DMS53 (cell line): Measurements from ENCODE around the gene KNDC1.
"Not testable (repeated sequence)": the region's sequence is repeated elsewhere in the genome, so short reads cannot be mapped to it uniquely, and the experiment has no call there.

Experiments
- DNase-seq: peaks from one replicate; lab custom pipeline; 2025; lab: John Stamatoyannopoulos, UW

KNDC1 gene

DNA sequence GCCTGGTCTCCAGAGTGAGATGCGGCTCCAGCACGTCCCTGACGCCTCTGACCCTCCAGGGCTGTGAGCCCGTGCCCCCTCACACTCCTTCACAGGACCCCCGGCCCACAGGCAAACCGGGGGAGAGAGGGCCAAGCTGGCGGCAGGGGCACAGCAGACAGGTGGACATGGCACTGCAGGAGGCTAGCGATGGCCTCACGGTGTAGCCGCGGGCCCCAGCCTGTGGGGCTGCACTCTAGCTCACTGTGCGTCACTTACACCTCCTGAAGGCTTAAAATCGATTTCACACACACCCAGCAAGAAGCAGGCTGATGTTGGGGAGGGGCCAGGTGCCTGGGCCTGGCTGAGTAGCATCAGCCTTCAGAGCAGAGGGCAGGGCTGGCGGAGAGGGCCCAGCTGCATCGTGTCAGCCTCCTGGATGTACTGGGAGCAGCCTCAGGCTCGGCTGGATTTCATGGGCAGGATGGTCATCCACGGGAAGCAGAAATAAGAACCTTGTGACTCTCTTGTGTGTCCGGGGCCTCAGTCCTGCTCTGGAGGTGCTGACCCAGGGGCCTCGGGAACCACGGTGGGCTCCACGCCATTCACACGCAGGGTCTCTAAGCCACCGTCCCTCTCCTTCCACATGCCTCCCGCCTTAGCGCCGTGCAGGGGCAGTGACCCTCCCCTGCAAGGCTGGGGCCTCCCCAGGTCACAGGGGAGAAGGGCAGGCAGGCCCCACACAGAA, 19.4 kb upstream of the KNDC1 start:
- DNase-seq = no peak

DNA sequence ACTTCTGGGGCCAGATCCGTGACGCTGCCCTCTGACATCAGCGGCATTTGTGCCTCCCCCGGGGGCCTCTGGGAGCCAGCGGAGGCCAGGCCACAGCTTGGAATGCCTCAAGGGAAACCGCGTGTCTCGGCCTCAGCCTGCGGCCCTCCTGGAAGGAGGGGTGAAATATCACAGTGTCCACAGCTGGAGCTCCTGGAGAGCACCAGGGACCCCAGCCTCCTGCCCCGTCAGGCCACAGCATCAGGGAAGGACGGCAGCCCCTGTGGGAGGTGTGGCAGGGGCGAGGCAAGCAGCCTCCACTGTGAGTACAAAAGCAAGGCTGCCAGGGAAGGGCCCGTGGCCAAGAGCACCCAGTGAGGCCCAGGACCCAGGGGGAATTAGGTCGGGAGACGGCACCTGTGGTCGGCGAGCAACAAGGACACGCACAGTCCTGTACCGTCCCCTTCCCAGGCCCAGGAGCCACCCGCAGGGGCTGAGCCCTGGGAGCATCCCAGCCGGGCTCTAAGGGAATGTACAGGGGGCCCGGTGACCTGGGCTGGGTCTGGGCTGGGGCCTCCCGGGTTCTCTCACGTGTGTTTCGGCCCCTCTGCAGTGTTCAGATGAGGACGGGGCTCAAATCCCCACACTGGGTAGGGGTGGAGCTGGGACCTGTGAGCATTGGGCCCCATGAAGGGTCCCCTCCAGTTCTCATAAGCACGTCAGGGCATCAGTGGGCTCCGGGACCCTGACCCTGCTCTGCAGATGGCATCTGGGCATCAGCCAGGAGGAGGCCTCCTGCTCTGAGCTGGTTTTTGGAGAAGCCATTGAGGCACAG, 18.7 kb upstream of the KNDC1 start:
- no peak for DNase-seq

DNA sequence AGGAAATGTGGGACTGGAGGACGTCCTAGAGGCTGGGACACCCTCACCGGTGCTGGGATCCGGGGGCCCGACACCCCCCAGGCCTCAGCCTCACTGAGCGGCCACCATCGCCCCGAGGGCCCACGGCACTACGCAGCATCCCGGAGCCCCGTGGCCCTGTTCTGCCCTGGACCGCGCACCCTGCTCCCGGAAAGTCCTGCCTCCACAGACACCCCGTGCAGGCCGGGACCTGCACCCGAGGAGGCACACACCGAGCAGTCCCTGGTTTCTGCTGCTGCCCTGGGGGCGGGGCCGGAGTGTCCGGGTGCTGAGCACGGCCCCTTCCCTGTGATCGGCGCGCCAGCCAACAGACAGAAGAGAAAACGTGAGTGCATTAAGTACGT, 18.1 kb upstream of the KNDC1 start:
- no peak for DNase-seq

DNA sequence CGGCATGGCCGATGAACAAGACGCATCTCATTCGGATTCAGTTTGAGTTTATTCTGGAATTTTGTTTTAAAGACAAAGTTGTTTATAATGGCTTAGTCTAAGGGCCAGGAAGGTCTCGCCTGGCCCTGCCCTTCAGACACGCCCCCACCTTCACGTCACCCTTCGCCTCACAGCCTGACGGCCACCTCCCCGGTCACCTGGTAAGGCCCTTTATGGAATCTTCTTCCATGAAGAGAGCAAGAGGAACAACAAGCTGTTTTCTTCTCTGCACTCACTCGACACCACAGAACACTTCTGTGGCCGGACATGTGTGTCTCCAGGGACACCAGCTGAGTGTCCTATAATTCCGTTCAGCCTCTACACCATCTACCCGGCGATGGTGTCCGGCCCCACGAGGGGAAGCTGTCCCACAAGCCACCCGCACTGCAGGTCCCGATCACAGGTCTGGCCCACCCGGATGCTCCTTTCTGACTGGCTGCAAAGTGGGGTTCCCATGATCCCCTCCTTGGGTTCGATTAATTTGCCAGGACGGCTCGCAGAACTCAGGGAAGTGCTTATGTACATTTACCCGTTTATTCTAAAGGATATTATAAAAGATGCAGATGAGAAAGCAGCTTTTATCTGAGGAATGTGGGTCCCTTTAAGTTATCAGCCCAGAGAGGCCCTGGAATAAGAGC, 17.4 kb upstream of the KNDC1 start:
- DNase-seq = no peak

DNA sequence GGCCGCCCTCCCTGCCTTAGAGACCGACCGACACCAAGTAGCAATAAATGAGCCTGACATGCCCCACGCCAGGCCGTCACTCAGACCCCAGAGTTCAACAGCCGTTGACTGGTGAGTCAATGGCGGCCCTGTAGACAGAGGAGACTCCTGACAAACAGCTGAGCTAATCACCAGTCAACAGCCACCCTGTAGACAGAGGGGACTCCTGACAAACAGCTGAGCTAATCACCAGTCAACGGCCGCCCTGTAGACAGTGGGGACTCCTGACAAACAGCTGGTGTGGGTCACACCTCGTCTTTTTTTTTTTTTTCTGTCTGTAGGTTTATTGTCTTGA, 16.9 kb upstream of the KNDC1 start:
- no peak for DNase-seq

DNA sequence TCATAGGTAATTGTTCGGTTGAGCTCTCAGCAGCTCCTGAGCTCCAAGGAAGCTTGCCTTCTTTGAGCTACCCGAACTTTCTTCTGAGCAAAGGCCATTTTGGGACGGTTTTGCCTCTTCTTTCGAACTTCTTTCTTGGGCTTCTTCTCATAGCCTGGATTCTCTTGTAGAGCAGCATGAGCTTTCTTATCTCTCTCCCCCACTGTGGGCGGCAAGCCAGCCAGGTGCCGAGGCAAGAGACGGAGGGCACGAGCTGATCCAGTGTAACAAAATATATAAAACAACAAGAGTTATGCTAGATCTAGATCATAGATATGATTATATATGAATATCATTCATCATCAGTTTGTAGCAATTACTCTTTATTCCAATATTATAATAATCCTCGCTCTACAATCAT, 16.5 kb upstream of the KNDC1 start:
- no peak for DNase-seq

DNA sequence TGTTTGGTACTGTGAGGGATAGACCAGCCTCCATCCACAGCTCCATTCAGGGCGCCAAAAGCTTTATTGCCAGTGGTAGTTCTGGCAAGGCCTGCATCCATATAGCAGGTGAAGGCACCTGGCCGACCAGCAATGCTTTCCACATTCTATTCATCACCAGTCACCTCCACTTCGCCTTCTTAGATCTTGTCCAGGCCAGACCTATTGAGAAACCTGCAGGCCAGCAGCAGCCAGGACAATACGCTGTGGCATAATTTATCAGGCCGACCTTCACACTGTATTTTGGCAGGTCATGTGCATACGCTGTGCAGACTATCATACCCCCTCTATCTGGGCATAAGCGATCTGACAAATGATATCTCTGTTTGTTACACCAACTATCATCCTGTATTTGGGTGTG, 15.2 kb upstream of the KNDC1 start:
- no peak for DNase-seq

DNA sequence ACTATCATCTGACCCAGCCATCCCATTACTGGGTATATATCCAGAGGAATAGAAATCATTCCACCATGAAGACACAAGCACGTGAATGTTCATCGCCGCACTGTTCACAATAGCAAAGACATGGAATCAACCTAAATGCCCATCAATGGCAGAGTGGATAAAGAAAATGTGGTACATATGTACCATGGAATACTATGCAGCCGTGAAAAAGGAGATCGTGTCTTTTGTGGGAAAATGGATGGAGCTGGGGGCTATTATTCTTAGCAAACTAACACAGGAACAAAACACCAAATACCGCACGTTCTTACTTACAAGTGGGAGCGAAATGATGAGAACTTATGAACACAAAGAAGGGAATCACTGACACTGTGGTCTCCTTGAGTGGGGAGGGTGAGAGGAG, 9.8 kb upstream of the KNDC1 start:
- no peak for DNase-seq

DNA sequence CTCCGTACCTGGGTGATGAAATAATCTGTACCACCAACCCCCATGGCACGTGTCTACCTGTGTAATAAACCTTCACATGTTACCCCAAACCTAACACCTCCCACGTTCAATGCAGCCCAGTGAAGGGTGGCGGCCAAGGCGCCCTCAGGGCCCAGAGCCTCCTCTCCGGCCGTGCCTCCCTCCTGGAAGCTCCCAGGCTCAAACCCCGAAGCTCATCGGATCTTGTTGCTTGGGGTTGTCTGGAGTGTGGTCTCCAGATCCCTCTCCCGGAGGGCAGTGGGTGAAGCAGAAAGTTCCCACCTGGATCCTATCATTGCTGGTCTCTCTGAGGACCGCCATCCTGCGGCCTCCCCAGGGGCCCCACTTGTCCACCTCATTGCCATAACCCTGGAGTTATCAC, 9.4 kb upstream of the KNDC1 start:
- DNase-seq = no peak

DNA sequence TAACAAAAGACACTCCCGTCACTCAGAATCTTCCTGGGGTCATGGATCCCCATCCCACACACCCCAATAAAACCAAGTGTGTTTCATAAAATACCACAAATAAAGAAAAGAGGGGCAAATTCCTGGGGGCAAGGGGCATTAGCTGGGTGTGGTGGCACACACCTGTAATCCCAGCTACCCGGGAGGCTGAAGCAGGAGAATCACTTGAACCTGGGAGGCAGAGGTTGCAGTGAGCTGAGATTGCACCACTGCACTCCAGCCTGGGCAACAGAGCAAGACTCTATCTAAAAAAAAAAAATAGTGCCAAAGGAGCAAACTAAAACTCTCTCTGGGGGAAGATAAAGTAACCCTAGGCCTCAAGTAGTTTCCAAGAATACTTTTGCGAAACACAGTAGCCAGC, 8.9 kb upstream of the KNDC1 start:
- not testable (repeated sequence) for DNase-seq

DNA sequence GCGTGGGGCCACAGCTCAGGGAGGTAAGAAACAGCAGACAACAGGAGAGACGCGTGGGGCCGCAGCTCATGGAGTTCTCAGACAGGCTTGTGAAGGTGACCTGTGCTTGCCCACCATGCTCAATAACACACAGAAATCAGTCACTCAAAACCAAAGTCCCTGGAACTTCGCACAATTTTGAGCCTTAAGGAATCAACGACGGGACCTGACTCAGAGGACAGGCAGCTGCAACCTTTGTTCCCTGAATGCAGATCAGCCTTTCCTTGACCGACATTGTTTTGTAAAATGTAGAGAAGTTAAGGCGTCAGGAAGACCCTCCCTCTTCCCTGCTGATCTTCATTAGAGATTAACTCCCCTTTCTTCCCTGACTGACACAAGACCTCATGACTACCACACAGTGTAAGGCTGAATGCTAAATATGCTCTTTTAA, 8.5 kb upstream of the KNDC1 start:
- no peak for DNase-seq

DNA sequence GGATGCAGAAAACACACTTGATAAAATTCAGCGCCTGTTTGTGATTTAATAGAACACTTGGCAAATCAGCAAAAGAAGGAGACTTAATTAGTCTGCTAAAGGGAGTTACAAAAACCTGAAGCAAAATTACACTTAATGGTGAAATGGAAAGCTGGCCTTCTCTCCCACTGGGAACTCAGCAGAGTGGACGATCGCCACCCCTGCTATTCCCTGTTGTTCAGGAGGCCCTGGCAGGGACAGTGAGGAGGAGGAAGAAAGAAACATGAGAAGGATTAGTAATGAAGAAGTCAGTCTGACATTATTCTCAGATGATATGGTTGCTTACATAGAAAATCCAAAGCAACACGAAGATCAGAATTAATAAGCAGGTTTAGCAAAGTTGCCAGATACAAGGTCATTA, 5.6 kb upstream of the KNDC1 start:
- DNase-seq = no peak

DNA sequence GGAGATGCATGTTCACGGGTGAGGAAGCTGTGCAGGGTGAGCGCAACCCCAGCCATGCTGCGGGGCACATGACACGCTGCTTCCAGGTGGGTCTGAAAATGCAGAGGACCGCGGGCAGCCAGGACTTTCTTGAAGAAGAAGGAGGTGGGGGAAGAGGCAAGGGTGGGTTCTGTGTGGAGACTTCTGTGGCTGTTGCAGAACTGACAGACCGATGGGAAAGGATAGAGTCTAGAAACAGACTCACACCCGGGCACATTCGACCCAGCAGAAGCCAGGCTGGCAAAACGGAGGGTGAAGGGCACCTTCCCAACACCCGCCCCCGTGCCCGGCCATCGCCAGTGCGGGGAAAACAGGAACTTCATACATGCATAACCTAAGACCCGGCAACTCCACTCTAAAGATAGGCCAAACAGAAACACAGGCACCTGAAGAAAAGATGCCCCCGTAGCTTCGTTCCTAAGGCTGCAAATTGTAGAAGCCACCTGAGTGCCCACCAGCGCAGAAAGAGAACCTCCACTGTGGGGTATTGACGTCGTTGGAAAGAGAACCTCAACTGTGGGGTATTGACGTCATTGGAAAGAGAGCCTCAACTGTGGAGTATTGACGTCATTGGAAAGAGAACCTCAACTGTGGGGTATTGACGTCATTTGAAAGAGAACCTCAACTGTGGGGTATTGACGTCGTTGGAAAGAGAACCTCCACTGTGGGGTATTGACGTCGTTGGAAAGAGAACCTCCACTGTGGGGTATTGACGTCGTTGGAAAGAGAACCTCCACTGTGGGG, 4.8 kb upstream of the KNDC1 start:
- no peak for DNase-seq

DNA sequence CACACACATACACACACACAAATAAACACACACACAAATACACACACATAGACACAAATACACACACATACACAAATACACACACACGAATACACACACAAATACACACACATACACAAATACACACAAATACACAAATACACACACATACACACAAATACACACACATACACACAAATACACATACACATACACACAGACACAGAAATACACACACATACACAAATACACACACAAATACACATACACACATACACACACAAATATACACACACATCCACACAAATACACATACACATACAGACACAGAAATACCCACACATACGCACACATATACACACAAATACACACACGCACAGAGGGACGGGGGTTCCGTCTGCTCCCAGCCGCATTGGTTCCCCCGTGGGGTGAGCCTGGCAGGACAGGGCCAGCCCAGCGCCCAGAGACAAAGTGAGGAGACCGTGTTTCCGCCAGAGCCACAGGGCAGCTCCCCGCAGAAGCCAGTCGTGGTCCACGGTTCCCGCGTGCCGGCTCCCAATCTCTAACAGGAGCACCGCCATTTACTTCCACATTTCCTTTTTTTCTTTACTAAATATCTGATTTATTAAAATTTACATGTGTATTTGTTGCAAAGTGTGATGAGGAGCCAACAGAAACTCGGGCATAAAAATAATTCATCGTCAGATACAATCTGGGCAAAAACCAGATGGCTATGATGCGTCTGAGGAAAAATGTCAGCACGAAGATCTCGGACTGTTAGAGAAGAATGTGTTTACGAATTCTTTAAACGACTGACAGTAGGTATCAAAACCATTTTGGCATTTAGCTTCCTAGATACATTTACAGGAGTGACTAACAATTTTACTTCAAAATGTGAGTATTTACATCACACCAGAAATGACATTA, 3.1 kb upstream of the KNDC1 start:
- no peak for DNase-seq

DNA sequence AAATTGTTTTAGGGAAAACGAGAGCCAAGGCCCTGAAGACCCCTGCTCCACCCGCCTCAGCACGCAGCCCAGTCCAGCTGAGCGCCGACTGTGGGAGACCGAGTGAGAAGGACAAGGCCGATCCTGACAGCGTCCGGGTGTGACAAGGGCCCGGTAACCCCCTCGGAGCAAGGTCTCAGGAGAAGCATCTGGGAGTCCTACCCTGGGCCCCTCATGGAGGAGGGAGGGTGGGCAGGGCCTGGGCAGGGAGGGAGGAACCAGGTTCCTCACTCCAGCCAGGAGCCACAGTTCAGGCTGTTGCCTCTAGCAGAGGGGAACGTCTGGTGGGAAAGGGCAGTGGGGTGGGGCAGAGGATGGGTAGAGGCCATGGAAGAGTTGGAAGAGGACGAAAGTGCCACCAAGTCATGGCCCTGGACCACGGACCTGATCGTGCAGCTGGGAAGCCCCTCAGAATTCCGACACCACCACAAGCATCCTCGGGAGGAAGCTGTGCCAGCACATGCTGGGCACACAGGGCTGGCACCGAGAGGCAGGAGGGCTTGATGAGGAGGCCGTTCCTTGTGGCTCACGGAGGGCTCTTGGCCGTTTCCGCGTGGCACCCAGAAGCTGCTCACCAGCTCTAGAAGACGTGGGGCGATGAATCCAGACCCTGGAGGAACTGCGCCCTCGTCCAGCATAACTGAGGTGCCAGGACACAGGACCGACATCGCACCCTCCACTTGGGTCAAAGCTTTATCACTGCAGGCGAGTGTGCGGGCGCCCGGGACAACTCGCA, 2.2 kb upstream of the KNDC1 start:
- DNase-seq = no peak

DNA sequence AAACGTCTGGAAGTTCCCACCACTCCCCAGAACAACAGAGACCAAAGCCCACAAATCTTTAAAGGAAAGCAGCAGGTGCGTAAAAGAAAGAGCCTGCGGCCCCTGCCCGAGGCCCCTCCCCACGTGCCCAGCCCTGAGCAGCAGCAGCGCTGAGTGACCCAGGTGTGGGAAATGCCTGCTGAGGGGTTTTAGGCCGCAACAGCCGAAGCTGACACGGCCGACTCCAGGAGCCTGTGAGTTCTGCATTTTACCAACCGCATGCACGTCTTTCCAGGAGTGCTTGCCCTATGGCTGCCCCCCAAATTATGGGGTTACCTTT, 1.6 kb upstream of the KNDC1 start:
- no peak for DNase-seq

DNA sequence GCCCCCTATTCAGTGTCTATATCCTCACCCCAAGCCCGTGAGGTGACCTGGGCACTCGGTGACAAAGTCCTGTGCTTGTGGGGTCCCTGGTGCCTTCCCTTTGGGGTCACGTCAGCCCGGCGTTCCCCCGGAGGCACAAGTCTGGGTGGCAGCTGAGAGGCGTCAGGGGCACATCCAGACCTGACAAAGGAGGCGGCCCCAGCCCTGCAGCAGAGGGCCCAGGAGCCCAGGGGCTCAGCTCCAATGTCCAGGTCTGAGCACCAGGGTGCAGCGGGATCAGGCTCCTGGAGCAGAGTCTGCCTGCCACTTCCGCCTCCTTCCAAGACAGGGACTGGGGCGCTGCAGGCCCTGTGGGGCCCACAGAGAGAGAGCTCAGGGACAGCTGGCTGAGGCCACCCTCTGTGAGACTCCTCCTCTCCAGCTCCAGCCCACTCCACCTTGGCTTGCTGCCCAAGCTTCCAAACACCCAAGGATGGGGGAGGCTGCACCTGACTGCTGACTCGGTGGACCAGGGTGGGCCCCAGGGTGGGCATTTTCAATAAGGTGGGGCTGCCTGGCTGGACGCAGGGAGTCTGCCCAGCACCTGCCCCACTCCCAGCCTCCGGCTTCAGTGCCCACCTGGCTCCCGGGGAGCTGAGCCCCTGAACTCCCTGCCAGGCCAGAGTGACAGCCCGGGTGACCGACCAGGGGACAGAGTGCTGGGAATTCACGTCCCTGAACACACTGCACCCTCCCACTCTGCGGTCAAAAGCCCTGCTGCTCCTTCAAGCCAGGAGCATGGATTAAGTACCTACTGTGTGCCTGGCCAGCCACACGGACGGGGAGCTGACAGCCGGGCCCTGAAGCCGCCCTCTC, 1.0 kb upstream of the KNDC1 start:
- DNase-seq = no peak

DNA sequence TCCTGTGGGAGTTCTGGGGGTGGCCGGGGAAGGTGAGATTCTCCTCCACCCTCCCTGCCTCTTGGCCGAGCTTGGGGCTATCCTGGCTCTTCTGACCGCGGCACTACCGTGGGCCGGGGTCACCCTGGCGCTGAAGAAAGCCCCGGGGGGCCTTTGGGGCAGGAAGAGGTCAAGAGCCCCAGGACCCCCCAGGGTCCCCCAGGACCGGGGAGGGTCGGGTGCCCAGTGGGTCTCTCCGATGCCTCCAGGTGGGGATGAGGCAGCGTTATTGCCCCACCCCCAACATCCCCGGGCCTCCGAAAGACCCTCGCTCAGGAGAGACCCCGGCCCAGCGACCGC, 439 bp upstream of the KNDC1 start:
- no peak for DNase-seq

DNA sequence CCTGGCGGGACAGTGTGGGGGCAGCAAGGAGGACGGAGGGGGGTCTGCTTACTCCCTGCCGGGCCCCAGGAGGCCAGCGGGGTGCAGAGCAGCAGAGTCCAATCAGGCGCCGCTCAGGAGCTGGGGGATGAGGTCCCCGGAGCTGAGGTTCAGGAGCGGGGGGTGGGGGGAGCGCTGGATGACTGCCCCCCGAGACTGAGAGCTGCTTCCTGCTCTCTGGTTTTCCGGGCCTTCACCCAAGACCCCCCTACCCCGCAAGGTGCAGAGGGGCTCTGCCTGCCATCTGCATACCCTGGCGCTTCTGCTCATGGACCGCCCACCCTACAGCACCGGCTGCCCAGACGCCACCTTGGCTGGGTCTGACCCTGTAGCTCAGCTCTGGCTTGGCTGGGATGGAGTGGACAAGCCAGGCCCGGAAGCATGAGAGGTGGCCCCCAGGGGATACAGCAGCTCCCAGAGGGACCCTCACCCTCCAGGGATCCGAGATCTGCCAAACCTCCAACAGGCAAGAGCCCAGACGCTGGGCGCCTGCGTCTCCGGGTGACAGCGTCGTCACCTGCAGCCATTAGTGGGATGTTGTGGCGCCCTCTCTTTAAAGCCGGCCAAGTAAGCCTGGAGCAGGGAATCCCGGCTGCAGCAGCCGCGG, 930 bp downstream of the KNDC1 start:
- no peak for DNase-seq
